ENCODE data around the gene WWOX.

DNA sequence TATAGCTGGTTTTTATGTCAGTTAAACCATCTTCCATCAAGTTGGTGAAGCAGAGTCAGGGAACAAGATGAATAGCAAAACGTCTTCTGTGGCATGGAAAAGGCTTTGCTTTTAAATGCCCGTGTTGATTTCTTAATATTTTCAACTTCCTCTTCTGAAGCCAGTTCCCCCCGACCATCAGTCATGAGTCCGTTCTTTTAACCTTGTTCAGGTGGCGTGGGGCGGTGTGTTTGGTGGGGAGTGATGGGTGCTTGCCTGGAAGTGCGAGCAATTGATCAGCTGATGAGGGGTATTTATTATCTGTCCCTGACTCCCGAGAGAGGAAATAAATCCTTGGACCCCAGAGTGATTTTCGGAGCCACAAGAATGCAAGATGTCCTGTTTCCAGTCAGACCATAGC lies 147.1 kb downstream of the WWOX start:
- TF ChIP-seq, protein P1, sequence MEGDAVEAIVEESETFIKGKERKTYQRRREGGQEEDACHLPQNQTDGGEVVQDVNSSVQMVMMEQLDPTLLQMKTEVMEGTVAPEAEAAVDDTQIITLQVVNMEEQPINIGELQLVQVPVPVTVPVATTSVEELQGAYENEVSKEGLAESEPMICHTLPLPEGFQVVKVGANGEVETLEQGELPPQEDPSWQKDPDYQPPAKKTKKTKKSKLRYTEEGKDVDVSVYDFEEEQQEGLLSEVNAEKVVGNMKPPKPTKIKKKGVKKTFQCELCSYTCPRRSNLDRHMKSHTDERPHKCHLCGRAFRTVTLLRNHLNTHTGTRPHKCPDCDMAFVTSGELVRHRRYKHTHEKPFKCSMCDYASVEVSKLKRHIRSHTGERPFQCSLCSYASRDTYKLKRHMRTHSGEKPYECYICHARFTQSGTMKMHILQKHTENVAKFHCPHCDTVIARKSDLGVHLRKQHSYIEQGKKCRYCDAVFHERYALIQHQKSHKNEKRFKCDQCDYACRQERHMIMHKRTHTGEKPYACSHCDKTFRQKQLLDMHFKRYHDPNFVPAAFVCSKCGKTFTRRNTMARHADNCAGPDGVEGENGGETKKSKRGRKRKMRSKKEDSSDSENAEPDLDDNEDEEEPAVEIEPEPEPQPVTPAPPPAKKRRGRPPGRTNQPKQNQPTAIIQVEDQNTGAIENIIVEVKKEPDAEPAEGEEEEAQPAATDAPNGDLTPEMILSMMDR (IDR thresholded peaks at IDR 0.05; ENCODE audit: extremely low read depth in 1 of 2, insufficient read depth in 1 of 2, low read depth in 1 of 2, low read length in 2 of 2) = no peak
- TF ChIP-seq POLR2AphosphoS5 (IDR thresholded peaks at IDR 0.05; ENCODE audit: insufficient read depth, low read depth, low read length) (no peak), EZH2 (IDR thresholded peaks at IDR 0.05; ENCODE audit: borderline replicate concordance, low read depth, low read length, severe bottlenecking) (no peak), POLR2A (IDR thresholded peaks at IDR 0.05; ENCODE audit: low read depth, low read length) (no peak), GATA2 (IDR thresholded peaks at IDR 0.05; ENCODE audit: insufficient read depth, insufficient read length, low read depth, low read length) (no peak), JUN (IDR thresholded peaks at IDR 0.05; ENCODE audit: borderline replicate concordance, insufficient read depth, insufficient read length, low read depth) (no peak), FOS (IDR thresholded peaks at IDR 0.05; ENCODE audit: borderline replicate concordance, insufficient read depth, low read length) (no peak), MYC (IDR thresholded peaks at IDR 0.05; ENCODE audit: low read depth, low read length) (no peak)
- TF ChIP-seq, protein P2, sequence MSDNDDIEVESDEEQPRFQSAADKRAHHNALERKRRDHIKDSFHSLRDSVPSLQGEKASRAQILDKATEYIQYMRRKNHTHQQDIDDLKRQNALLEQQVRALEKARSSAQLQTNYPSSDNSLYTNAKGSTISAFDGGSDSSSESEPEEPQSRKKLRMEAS (IDR thresholded peaks at IDR 0.05; ENCODE audit: insufficient read depth, insufficient read length) = no peak
